Stimulated activated naive CD4-positive, alpha-beta T cell treated with Interleukin-2 at 50 U/mL for 16 hours (primary cell): ENCODE results near the gene FAM32A.

Source experiments
- DNase-seq: peaks from one replicate; lab custom pipeline; 2025; lab: John Stamatoyannopoulos, UW

Gene FAM32A

DNA sequence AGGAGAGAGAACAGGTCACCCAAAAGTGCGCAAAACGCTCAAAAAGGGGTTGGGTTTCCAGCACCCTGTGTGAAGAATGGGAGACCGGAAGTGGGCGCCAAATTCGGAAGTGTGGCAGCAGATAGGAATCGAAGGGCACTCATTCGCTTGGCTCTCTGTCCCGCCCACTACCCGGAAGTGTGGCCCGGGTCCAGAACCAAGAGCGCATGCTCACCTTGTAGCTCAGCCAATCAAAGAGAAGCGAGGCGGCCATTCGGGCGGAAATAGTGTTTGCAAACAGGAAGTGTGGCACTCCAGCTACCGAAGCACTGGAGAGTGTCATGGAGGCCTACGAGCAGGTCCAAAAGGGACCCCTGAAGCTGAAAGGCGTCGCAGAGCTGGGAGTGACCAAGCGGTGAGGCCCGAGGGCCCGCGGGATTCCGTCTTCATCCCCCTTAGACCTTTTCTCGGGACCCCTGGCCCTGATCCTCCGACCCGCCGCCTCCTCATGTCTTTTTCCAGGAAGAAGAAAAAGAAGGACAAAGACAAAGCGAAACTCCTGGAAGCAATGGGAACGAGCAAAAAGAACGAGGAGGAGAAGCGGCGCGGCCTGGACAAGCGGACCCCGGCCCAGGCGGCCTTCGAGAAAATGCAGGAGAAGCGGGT is at the start of gene FAM32A:
TSS of gene FAM32A (plus strand) at position 288 of the 645 bp plus-strand sequence. CDS start at position 321, 33 bp downstream.
- DNase-seq, result peak; percentile 98

DNA sequence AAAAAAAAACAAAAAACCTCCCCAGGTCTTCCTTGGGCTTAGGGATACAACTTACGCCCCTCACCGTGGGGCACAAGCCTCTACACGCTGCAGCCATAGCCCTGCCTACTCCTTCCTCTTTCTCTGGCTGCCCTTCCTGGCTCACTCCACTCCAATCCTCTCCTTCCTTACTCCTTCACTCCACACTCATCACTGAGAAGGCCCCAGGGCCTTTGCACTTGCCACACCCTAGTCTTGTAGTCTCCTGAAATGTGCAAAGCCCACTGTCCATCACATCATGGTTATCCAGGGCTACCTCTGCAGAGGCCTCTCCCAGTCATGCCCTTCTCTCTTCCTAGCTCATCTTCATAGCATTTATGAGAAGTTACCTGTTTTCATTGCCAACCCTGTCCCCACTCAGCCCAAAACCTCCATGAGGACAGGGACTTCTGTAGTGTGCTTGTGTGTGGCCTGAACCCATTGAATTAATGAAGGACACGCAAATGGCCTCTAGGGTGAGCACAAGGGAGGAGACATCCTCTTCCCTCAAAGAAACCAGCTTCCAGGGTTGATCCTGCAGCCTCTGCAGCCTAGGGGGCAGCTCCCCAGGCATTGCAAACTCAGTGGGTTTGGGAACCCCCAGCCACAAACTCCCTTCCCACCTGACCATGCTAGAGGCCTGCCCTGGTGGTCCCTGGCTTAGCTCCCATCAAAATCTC is 49.6 kb upstream of the FAM32A start:
- no peak for DNase-seq

DNA sequence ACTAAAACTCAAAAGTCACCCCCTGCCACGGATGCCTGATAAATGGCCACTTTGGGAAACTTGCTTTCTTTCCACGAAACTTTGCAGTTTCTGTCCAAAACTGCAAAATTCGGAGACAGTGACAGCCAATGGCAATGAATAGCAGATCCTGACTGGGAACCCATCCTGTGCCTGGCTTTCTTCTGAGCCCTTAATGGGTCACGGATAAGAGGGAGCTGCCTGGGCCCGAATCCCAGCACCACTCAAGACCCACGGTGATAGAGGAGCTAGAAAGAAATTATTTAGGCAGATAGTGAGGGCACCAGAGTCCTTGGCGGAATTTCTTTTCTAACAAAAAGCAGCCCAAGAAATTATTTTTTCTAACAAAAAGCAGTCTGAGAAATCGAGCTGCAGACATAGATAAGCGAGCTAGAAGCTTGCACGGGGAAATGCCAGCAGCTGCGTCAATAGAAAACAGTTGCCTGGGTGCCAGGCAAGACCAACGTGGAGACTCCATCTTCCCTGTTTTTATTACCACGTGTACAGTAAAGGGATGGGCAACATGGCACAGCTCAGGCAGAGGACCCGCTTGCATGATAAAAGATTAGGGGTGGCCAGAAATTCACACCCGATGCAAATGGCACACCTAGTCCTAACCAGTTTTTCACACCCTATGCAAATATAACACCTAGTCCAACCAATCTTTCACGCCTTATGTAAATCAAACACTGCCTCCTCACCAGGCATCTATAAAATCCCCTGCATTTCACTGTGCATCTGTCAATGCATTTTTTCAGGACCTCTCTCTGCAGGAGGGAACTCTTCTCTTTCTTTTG is 48.8 kb upstream of the FAM32A start:
- no peak for DNase-seq

DNA sequence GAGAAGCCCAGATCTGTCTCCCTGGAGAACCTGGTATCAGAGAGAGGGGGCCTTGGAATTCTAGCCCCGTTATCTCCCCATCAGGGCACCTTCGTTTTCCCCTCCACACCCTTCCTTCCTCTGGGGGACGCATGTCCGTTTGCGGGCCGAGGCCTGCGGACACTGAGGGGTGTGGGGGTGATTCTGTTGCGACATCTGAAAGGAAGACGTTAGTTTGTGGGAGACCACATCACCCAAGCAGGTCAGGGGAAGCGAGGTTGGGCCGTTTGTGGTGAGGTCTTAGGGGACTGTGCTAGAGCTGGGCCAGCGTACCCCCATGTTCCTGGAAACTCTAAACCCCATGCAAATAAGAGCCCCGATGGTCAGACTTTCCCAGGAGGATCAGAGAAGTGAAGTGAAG is 45.5 kb upstream of the FAM32A start:
- DNase-seq, result no peak

DNA sequence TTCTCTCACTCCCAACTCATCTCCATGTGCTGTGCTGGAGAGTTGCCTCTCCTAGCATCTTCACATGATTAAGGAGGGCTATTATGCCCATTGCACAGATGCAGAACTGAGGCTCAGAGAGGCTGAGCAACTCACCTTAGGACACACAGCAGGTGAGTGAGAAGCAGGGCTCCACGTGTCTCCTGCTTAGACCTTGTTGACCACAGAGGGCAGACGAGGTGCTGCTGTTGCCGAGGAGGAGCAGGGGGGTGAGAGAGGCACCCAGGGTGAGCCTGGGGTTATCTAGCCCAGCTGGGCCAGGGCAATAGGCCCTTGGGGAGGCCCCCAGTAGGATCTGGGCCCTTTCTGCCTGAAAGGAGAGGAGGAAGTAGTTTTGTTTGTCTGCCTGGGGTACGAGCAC is 44.2 kb upstream of the FAM32A start:
- no peak for DNase-seq

DNA sequence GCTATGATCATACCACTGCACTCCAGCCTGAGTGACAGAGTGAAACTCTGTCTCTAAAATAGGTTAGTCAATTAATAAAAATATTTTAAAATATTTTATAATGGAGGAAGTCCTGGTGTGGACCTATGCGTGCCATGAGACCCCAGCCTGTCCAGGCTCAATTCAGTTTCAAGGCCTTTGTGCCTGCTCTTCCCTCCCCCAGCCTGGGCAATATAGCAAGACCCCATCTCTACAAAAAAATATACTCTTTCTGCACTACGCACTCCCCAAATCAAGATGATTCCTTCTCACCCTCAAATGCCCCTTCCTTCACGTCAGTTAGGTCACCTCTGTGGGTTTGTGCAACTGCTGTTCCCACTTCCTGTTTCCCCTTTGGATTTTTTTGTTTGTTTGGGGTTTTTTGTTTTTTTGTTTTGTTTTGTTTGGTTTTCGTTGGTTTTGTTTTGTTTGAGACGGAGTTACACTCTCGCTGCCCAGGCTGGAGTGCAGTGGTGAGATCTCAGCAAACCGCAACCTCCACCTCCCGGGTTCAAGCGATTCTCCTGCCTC is 43.1 kb upstream of the FAM32A start:
- DNase-seq, result no peak

DNA sequence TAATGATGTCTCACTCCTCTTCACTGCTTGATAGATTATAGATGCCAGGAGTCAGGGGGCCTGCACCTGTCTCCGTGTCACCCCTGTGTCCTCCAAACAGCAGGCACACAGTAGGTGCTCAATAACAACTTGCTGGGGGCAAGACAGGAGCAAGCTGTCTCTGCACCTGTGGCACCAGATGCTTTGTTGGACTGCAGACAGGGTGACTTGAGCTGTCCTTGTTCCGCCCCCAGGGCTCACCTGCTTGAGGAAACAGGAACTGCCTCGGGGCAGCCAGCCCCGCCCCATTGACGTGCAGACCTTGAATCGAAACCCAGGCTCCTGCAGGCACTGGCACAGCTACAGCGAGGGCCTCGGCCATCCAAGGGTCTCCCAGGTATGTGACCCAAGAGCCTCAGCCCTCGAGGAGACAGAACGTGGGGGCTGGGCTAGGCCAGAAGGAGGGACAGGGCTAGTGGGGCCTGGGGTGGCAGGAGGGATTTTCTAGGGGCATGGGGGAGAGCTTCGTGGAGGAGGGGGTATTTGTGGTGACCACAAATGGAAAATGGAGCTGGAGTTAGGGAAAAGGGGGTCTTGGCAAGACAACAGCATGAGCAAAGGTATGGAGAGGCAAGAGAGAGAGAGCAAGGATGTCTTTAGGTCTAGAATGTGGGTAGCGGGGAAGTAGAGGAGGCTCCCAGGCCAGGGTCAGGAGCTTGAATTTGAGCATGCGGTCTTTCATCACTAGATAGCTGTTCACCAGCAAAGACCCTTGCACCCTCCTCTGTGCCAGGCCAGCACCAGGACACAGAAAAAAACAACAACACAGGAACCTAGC is 41.6 kb upstream of the FAM32A start, which contains the start of gene HSH2D:
TSS of gene HSH2D (plus strand) at position 287 of the 817 bp plus-strand sequence. CDS start 5,066 bp downstream, outside the sequence.
- DNase-seq, result peak; percentile 71

DNA sequence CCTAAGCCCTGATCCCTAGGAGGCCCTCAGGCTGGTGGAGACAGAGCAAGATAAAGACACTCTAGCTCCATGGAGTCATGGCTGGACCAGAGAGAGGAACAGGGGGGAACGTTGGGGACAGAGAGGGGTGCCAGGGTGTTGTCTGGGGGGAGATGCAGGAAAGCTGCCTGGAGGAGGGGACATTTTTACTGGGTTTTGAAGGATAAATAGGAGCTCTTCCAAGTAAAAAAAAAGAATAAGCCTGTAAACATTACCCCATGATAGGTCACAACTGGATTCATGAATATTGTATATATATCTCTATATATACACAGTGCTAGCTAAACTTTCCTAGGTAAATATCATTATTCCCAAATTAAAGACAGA is 41.0 kb upstream of the FAM32A start:
- DNase-seq, result no peak

DNA sequence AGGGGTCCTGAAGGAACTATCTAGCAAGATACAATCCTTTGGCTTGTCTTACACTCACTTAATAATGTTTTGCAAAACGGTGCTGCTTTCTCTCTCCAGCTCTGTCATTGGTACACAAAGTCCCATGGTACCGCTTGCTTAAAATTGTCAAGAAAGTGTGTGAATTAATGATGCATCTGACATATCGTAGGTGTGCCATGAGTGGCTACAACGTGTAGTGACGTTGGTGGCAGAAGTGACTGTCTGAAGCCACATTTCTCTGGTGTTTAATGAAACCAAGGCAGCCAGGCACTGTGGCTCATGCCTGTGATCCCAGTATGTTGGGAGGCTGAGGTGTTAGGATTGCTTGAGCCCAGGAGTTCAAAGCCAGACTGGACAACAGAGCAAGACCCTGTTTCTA is 39.1 kb upstream of the FAM32A start:
- DNase-seq, result no peak

DNA sequence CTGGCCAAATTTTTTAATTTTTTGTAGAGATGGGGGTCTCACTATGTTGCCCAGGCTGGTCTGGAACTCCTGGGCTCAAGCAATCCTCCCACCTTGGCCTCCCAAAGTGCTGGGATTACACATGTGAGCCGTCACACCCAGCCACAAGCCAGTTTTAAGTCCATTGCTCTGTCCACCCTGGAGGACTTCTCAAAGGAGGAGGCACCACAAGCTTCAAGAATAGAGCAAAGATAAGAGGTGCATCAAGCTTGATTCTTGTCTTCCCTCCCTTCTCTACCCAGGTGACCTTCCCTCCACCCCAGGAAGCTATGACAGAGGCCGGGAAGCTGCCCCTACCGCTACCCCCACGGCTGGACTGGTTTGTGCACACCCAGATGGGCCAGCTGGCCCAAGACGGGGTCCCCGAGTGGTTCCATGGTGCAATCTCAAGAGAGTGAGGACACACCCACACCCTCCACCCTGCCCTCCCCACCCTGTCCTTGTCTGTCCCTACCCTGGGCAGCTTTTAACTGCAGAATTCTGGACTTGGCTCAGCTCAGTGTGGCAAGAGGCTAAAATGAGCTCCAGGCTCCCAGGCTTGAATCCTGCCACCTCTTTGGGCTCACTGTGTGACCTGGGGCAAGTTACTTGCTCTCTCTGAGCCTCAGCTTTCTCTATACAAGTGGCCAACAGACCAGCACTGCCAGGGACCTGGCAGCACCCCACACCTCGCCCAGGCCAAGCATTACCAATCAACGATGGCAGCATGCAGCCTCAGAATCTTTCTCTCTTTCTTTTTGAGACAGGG is 36.6 kb upstream of the FAM32A start:
- no peak for DNase-seq

DNA sequence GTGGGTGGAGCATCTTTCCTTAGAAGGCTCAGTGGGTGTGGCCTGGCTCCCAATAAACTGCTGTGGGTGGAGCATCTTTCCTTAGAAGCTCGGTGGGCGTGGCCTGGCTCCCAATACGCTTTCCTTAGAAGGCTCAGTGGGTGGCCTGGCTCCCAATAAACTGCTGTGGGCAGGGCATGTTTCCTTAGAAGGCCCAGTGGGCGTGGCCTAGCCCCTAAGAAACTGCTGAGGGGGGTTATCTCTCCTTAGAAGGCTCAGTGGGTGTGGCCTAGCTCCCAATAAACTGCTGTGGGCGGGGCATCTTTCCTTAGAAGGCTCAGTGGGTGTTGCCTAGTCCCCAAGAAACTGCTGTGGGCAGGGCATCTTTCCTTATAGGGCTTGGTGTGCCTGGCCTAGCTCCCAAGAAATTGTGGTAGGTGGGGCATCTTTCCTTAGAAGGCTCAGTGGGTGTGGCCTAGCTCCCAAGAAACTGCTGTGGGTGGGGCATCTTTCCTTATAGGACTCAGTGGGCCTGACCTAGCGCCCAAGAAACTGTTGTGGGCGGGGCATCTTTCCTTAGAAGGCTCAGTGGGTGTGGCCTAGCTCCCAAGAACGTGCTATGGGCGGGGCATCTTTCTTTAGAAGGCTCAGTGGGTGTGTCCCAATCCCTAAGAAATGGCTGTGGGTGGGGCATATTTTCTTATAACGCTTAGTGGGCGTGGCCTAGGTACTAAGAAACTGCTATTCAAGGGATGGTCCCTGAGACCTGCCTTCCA is 31.5 kb upstream of the FAM32A start:
- DNase-seq, result no peak

DNA sequence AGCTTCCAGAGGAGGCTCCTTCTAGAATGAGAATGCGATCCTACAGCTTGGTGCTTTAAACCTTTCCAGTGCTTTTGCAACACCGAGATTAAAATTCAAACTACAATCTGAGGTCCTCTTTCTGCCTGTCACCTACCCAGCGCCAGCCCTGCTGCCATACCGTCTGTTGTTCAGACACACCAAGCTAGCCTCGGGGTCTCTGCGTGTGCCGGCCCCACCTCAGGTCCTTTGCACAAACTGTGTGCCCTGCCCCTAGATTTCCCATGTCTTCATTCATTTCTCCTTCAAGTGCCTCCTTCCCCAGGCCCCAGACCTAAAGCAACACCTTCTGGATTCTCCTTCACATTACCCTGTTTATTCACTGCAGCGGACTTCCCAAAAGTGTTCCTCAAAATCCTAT is 30.7 kb upstream of the FAM32A start:
- no peak for DNase-seq

DNA sequence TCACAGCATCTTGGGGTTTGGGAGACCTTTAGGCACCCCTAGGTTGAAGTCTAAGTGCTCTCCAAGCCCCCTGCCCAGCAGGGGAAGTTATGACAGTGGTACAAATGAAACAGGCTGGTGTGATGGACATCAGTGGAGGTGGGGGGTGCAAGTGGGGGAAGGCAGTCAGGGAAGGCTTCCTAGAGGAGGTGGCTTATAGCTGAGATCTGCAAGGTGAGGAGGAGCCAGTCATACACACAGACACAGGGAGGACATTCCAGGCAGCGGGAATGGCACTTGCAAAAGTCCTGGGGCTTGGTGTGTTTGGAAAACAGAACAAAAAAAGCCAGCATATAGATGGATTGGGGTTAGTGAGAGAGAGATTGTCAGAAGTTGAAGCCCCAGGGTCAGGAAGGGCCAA is 30.1 kb upstream of the FAM32A start:
- no peak for DNase-seq

DNA sequence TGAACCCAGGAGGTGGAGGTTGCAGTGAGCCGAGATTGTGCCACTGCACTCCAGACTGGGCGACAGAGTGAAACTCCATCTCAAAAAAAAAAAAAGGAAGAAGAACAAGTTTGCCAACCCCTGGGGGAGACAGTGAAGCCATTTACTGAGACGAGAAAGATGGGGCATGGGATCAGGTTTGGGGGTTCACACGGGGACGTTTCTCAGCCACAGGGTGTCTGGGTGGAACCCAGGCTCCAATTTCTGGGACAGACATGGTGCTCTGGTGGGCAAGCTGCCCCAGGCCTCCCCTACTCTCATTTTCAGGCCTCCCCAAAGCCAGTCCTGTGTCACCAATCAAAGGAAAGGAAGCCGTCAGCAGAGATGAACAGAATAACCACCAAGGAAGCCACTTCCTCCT is 28.3 kb upstream of the FAM32A start:
- DNase-seq, result no peak

DNA sequence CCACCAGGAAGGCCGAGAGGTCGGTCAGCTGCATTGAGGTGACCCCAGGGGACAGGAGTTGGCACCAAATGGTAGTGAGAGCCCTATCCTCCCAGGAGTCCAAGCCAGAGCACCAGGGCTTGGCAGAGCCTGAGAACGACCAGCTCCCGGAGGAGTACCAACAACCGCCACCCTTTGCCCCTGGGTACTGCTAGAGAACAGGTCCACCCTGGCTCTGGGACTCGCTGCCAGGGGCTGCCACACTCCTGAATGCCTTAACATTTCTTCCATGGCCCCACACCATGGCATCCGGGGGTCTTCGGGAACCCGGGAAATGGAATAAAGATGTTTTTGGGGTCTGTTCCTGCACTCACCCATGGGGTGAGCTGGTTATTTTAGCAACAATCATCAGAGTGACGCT is 27.6 kb upstream of the FAM32A start:
- no peak for DNase-seq

DNA sequence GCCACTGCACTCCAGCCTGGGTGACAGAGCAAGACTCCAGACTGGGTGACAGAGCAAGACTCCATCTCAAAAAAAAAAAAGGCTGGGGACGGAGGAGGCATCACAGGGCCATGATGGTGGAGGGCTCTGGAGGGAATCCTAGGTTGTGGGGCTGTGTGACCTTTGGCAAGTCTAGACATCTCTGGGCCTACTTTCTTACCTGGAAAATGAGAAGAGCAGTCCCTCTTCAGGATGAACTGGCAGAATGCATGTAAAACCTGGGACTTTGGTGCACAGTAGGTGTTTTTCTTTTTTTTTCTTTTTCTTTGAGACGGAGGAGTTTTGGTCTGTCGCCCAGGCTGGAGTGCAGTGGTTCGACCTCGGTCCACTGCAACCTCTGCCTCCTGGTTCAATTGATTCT is 25.6 kb upstream of the FAM32A start:
- DNase-seq, result no peak

DNA sequence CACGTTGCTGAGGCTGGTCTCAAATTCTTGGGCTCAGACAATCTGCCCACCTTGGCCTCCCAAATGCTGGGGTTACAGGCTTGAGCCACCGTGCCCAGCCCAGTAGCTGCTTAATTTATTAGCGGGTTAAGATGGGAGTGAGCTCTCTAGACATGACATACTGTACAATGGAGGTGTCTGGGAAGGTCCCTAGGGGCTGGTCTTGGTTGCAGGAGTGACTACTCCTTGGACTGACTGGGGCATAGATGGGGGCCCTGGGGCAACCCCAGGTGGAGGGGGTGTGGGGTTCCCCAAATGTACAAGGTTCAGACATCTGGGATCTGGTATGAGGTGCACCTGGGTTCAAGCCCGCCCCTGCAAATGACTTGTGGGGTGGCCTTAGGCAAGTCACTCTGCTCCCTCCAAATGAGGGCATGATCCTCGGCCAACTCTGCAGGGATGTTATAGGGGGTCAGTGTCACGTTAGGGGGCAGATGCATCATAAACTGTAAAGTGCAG is 24.7 kb upstream of the FAM32A start:
- DNase-seq, result no peak

DNA sequence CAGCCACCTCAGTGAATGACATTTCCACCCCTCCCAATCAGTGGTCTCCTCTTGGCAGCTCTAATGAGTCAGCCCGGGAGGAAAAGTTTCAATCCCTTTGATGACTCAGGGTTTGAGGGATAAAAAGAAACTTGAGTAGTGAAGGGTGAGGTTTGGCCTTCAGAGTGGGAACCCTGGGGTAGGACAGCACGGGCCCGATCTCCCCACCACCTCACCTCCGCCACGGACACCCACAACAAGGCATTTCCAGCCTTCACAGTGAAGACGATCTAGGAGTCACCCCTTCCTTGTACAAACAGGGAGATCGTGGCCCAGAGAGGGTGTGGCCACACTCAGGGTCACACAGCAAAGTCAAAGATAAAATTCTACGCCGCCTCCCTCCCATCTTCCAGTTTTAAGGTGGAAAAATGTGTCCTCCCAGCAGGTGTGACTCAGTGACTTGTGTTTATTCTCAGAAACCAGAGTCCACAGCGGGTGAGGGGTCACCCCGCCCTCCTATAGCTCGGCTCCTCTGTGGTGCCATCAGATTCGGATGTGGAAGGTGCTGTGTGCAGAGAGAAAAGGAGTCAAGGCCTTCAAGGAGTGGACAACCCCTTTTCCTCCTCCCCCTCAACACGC is 24.2 kb upstream of the FAM32A start:
- DNase-seq, result peak; percentile 36

DNA sequence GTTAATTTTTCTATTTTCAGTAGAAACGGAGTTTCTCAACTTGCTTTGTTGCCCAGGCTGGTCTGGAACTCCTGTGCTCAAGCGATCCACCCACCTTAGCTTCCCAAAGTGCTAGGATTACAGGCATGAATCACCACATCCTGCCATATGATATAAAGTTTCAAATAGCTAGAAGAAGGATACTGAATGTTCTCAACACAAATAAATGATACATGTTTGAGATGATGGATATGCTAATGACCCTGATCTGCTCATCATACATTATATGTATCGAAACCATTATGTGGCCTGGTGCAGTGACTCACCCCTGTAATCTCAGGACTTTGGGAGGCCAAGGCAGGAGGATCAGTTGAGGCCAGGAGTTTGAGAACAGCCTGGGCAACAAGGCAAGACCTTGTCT is 23.4 kb upstream of the FAM32A start:
- peak; percentile 7 for DNase-seq
